Heart right ventricle (tissue), 16 donors: Measurements from ENCODE around the gene POLR2L. TPM values are rescaled to one million over a fixed set of nuclear protein-coding genes. Genes with fewer than 3 reads are reported as not detected.
A peak's percentile ranks its signal among the peaks of the same experiment; 100 is the strongest.

Experiments
- ATAC-seq, 8 donors: fragments of 200-7000 bp; cut with Tn5 transposase; one replicate each; pipeline ENCODE4 v1.9.1; 2020; ENCODE audit warnings: mild to moderate bottlenecking in 8 of 8, moderate library complexity in 8 of 8, moderate number of reproducible peaks in 1 of 8
- DNase-seq, 2 donors: peaks; one replicate each; pipeline ENCODE4 v3.0.0-alpha.2; 2020
- H3K27ac ChIP-seq, 10 donors: fragments of 200-600 bp; sonication (generic) in 2 of 10; one replicate each; pipeline versions ENCODE4 v1.5.0 to v1.8.0; 2020 to 2022; ENCODE audit warnings: mild to moderate bottlenecking in 3 of 10
- H3K27me3 ChIP-seq, 7 donors: fragments of 200-600 bp; one replicate each; pipeline ENCODE4 v1.8.0; 2021 to 2022; ENCODE audit warnings: mild to moderate bottlenecking in 2 of 7
- H3K36me3 ChIP-seq, 9 donors: fragments of 200-600 bp; sonication (generic) in 1 of 9; one replicate each; pipeline versions ENCODE4 v1.5.0 to v1.8.0; 2020 to 2022; ENCODE audit warnings: mild to moderate bottlenecking in 2 of 9
- H3K4me1 ChIP-seq, 9 donors: fragments of 200-600 bp; sonication (generic) in 1 of 9; one replicate each; pipeline versions ENCODE4 v1.5.0 to v1.8.0; 2020 to 2022; ENCODE audit warnings: mild to moderate bottlenecking in 4 of 9
- H3K4me3 ChIP-seq, 10 donors: fragments of 200-600 bp; sonication (generic) in 2 of 10; one replicate each; pipeline versions ENCODE4 v1.5.0 to v1.8.0; 2020 to 2022; ENCODE audit warnings: mild to moderate bottlenecking in 7 of 10, moderate library complexity in 2 of 10
- H3K9me3 ChIP-seq, 11 donors: fragments of 200-600 bp in 10 of 11; sonication (generic) in 2 of 11; one replicate each; pipeline versions ENCODE4 v1.5.0 to v1.8.0; 2013 to 2022; ENCODE audit warnings: mild to moderate bottlenecking in 2 of 11, control low read depth in 1 of 11, moderate library complexity in 1 of 11
- CTCF ChIP-seq, 9 donors: fragments of 200-600 bp; sonication (generic) in 2 of 9; IDR thresholded peaks; one replicate each; pipeline versions ENCODE4 v1.5.0 to v1.8.0; 2021 to 2022; ENCODE audit warnings: antibody characterized with exemption in 9 of 9, mild to moderate bottlenecking in 5 of 9, moderate library complexity in 1 of 9
- WGBS, 2 donors: extraction: QIAGEN DNeasy Blood & Tissue Kit; methylation state at CpG; one replicate each; pipeline ENCODE4 v1.1.7; 2013; ENCODE audit warnings: inconsistent platforms in 1 of 2; 5-methylcytosine and 5-hydroxymethylcytosine counted together
- intact Hi-C, 10 donors: fragments of 100-400 bp; cut with DNase I; formaldehyde crosslinking; loops; one replicate each; pipeline versions ENCODE4 v1.11.1 to v1.14.2; 2022
- polyA plus RNA-seq, 2 donors: library from polyadenylated mRNA; stranded (reverse); fragments of 200-250 nt; gene quantifications; one replicate each; pipeline ENCODE4 v1.2.3, GENCODE V29; 2013
- total RNA-seq, 10 donors: library from RNA; stranded (reverse); fragmentation: NEBNext Ultra II Directional in 3 of 10; extraction: Animal tissue kit (Norgen Biotek cat#: 25700) in 3 of 10; gene quantifications; one replicate each; pipeline versions ENCODE4 v1.2.1 to v1.2.4, GENCODE V29; 2021 to 2023
- donor health status: Arrhythmogenic right ventricular cardiomyopathy.
- donor health status: ischemic (EF 13 %, LVEDD 7.1; RV severe dilation, severe dysfunction).
- donor health status: healthy with polysubstance abuse.
- donor health status: DM: no; HTN: yes; CAD: no.
- donor health status: DM: no; HTN: no; CAD: no.
- donor health status: ischemic (EF 25% LVEDD 6.9; RV normal size, moderate dysfunction).
- donor health status: ischemic (EF 25% LVEDD 5.7; RV mildly dilated, moderate dysfunction).
- donor health status: healthy.
- donor health status: DM: yes; HTN: yes; CAD: no.
- donor health status: Ischemic cardiomyopathy.
- donor health status: ischemic (EF 35%, LVEDD 5.7; RV mildly dilated, moderate dysfunction).
- donor health status: nonischemic (EF 11% LVEDD 7.7; RV severe dilation, severe dysfunction).
- donor health status: DM: yes; HTN: yes; CAD: no.
- donor health status: PGD.
- donor health status: ischemic (EF 29% LVEDD 5.4; RV normal size, mild dysfunction).
- donor health status: nonischemic (EF 23%, LVEDD 6.1; RV moderate dilation, normal function).

The POLR2L gene
- total and polyA plus RNA-seq, 12 donors, result 148 to 279 (median 234) TPM

DNA sequence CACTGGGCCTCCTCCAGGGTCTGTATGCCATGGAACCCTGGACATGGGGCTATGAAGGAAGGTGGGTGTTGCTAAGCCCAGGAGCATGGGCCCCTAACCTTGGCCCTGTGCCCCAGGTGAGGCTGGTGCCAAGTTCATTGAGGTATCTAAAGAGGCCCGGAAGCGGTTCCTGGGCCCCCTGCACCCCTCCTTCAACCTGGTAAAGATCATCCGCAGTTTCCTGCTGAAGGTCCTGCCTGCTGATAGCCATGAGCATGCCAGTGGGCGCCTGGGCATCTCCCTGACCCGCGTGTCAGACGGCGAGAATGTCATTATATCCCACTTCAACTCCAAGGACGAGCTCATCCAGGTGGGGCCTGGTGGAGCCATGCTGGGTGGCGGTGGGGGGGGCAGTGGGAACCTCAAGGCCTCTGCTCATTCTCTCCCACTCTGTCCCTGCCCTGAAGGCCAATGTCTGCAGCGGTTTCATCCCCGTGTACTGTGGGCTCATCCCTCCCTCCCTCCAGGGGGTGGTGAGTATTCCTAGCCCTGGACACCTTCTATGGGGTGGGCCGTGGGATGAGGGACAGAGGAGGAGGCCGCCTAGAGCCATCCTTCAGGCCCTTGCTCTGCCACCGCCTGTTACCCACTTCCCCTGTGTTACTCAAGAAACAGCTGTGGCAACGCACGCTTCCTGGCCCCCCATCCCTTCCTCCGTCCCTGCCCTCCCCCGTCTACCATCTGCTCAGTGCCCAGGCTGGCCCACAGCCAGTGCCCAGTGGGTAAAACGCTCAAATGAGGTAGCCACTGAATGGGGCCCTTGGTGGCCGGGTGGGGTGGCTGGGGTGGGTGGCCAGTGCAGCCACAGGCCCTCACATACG is 20.6 kb downstream of the POLR2L start:
- no peak for TF ChIP-seq CTCF (IDR thresholded peaks at IDR 0.05)
- Histone ChIP-seq H3K27me3 (peaks cover 0 to 6% (median 0%) of the 10 kb centered on the region in 7 donors), H3K4me3 (peak overlapping the region in 6 of 10 donors; percentile 69 to 97 (median 94)), H3K4me1 (peaks cover 21 to 63% (median 47%) of the 10 kb centered on the region in 9 donors), H3K36me3 (peaks cover 0 to 46% (median 20%) of the 10 kb centered on the region in 9 donors), H3K27ac (peak overlapping the region in 9 of 10 donors; percentile 40 to 99 (median 98)), H3K9me3 (no peaks in the 10 kb centered on the region)
- ATAC-seq (peak in 1 of 8 donors; percentile 0), DNase-seq (peak in 1 of 2 donors; percentile 58)
- intact Hi-C loops, result no loop called here
- 61 to 68% methylated on average over 22 of the region's 22 CpGs for WGBS, 2 donors

DNA sequence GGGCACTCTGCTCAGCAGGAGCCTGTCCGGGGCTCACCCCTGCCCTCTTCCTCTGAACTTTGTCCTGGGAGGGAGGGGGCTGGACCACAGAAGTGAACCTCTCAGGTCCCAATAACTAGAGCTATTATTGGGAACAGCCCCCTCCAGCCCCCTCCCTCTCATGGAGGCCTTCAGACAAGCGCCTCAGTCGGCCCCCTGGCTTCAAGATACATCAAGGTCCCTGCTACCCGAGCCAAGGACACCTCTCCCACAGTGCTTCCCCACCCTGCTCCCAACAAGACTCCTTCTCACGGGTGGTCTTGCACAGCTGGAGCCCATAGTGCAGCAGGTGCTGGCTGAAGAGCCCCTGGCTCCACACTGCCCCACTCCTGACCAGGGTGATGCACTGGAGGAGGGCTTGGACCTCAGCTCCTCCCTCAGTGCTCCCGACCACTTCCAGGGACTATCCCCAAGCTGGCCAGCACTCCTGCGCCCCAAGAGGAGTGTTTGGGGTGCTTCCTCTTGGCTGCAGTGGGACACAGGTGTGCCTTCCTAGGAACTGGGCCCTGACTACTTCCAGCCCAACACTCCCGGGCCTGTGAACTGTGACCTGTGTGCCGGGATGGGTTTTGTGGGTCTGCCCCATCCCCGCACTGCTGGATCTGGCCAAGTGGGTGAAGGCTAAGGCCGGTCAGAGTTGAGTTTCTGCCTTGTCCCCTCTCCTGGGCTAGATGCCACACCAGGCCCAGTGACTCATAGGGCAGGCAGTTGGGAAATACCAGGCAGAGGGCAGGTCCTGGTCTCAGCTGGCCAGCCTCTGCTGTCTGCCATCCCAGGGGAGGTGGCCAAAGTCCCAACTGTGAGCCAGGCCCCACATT is 21.4 kb downstream of the POLR2L start:
- peak overlapping the region; percentile 69 to 99 (median 92) for H3K4me3 ChIP-seq
- H3K4me1 ChIP-seq, result peaks cover 16 to 55% (median 38%) of the 10 kb centered on the region in 9 donors

GRCh38 chr11:819943-820649 is 22.2 kb downstream of the POLR2L start:
- peak; percentile 56 to 75 (median 66) for ATAC-seq
- intact Hi-C loops, result no loop called here

More for the DNA sequence above, 21.4 kb downstream of the POLR2L start:
- Histone ChIP-seq H3K9me3 (no peaks in the 10 kb centered on the region), H3K27me3 (no peaks in the 10 kb centered on the region), H3K27ac (peak overlapping the region; percentile 87 to 99 (median 98)), H3K36me3 (peaks cover 0 to 44% (median 20%) of the 10 kb centered on the region in 9 donors)
- intact Hi-C loops, result no loop called here
- ATAC-seq (peak; percentile 8 to 81 (median 68)), DNase-seq (peak; percentile 79 to 80)
- no peak for TF ChIP-seq CTCF (IDR thresholded peaks at IDR 0.05)
- WGBS, 2 donors, result 42 to 48% methylated on average over 11 of the region's 11 CpGs

More at GRCh38 chr11:819943-820649, 22.2 kb downstream of the POLR2L start:
- 2 to 4% methylated on average over 44 to 47 of the region's 47 CpGs for WGBS, 2 donors
- Histone ChIP-seq H3K4me3 (peak overlapping the region; percentile 69 to 99 (median 92)), H3K27me3 (no peaks in the 10 kb centered on the region), H3K27ac (peak overlapping the region; percentile 87 to 99 (median 98)), H3K9me3 (no peaks in the 10 kb centered on the region), H3K4me1 (peaks cover 16 to 49% (median 34%) of the 10 kb centered on the region in 9 donors), H3K36me3 (peaks cover 0 to 42% (median 20%) of the 10 kb centered on the region in 9 donors)
- no peak for TF ChIP-seq CTCF (IDR thresholded peaks at IDR 0.05)
- peak; percentile 88 to 91 for DNase-seq
